GM18909 (cell line): ENCODE results near the gene RIPK3.
A peak's percentile ranks its signal among the peaks of the same experiment; 100 is the strongest.

Experiments used
- ATAC-seq: cut with Tn5 transposase; IDR thresholded peaks from one replicate; pipeline ENCODE4 v1.9.1; 2021; ENCODE audit warnings: mild to moderate bottlenecking; ENCODE audit not compliant: unreplicated experiment, poor library complexity

RIPK3 gene

DNA sequence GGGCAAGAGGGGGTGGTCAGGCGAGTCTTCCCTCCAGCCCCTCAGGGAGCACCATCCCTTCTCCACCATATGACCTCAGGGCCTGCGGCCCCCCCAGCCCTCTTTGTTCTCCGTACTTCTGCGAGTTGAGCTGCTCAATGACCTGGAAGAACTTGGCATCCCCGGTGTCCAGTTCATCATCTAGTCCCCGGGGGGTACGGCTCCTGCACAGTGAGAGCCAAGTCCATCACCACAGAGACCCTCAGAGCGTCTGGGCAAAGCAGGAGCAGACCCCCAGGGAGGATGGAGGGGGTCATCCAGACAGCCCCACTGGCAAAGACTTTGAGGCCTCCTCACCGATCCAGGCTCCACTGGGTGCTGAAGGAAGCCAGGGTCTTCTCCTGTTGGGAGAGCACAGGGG lies 13.8 kb downstream of the RIPK3 start:
- no peak for ATAC-seq

DNA sequence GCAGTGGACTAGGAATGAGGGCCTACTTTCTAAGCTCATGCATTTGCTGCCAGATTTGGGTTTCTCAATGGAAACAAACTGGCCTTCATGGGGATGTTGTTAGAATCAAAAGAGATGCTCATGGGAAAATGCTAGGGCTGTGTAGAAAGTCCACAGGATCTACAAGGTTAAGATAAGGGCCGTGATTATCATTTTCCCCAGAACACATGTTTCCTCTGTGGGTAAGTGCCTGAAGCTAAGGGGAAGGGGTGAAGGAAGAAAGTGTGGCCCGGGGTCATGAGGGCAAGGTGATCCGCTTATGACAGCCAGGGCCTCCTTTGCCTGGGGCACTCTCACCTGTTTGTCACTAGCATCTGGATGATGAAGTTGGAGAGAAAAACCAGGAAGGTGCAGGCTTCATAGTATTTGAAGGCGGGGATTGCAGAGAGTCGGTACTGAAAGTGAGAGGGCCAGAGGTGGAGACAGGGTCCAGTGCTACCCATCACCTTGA lies 14.7 kb downstream of the RIPK3 start:
- no peak for ATAC-seq

DNA sequence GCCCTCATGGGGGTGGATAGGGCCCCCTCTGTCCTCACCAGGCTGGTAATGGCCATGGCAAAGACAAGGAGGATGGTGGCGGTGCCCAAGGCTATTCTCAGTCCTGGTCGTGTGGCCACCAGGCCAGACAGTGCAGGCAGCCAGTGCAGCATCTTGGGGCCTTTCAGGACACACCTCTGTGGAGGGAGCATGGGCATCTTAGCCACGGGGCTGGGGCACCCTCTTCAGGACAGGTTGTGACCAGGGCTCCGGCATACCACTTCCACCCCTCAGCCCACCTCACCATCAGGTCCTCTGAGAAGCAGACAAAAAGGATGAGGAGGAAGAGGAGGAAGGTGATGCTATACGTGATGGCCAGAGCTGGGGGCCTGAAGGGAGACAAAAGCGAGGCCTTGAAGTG lies 15.8 kb downstream of the RIPK3 start:
- ATAC-seq, result no peak

DNA sequence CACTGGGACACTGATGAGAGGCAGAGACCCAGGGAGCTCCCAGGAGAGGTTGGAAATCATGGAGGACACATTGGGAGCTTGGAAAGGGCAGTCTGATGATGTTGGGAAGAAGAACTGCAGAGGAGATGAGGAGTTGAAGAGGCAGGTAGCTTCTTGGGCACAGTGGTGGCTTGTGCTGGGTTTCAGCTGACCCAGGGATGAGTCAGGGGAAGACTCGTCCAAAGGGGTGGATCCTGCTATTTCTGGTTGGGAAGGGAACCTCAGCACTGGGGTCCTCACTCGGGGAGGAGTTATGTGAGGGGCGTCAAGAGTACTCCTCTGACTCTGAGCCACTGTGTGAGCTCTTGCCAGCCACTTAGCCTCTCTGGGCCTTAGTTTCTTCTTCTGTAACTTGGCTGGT lies 16.4 kb downstream of the RIPK3 start:
- no peak for ATAC-seq

DNA sequence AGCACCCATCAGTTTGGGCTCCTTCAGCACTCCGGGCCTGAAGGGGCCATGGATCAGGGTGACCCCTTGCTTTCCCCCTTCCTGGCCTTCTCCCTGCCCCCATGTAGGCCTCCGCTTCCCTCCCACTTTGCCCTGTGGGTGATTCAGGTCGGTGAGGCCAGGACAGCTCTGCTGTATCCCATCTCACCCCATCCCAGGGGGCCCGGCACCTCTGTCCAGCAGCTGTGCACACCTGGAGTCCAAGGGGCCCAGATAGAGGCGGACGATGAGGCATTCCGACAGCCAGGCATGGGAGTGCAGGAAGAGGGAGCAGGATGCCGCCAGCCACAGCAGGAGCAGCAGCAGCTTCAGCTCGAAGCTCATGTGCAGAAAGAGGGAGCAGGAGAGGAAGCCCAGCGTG lies 17.1 kb downstream of the RIPK3 start:
- ATAC-seq, result no peak

DNA sequence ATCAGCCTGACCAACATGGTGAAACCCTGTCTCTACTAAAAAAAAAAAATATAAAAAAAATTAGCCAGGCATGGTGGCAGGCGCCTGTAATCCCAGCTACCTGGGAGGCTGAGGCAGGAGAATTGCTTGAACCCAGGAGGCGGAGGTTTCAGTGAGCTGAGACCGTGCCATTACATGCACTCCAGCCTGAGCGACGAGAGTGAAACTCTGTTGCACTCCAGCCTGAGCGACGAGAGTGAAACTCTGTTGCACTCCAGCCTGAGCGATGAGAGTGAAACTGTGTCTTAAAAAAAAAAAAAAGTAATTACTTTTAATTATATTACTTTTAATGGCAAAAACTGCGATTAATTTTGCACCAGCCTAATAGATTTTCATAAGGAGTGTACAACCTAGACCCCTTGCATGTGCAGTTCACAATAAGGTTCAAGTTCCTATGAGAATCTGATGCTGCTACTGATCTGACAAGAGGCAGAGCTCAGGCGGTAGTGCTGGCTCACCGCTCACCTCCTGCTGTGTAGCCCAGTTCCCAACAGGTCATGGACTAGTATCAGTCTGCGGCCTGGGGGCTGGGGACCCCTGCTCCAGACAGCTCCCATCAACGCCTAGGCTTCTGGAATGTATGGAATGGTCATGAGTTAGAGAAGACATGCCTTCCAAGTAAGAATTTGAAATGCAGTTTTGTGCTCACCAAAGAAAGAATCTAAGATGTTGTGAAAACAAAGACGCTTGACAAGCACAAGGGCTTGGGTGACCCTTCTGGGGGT lies 18.4 kb downstream of the RIPK3 start:
- no peak for ATAC-seq

DNA sequence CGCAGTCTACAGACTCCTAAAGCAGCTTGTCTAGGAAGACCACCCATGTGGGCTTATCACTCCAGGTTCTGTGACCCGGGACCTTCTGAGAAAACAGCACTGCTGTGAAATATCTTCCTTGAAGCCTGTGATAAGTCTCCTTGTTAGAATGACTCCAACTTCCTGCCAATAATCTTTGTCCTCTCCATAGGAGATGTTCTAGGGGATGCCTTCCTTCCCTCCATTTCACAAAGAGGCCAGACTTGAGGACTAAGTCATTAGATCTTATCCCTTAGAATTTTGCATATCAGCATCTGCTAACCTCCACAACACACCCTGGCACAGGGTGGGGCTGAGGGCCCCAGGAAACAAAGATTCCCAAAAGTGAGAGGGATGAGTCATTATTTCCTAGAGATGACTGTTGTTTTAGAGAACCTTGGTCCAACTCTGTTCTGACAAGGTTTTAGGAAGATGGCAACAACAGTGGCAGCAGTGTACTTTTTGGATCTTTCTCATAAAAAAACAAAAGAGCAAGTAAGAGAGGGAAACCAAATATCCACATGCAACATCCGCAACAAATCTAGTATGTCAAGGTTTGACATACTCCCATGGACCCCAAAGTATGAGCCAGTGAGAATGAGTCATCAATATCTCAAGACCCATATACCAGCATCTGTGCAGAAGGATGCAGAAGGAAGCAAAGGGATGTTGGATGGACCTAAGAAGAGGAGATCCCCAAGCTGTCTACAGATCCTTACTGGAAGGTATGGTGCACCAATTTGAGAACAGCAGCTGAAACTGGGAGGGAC lies 22.5 kb downstream of the RIPK3 start:
- ATAC-seq, result no peak

DNA sequence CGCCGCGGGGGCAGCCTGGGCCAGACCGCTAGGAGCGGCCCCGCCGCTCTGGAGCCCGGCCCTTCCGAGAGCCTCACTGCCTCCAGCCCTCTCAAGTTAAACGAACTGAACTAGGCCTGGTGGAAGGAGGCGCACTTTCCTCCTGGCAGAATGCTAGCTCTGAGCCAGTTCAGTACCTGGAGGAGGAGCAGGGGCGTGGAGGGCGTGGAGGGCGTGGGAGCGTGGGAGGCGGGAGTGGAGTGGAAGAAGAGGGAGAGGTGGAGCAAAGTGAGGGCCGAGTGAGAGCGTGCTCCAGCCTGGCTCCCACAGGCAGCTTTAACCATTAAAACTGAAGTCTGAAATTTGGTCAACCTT lies 23.2 kb downstream of the RIPK3 start:
- ATAC-seq, result no peak

DNA sequence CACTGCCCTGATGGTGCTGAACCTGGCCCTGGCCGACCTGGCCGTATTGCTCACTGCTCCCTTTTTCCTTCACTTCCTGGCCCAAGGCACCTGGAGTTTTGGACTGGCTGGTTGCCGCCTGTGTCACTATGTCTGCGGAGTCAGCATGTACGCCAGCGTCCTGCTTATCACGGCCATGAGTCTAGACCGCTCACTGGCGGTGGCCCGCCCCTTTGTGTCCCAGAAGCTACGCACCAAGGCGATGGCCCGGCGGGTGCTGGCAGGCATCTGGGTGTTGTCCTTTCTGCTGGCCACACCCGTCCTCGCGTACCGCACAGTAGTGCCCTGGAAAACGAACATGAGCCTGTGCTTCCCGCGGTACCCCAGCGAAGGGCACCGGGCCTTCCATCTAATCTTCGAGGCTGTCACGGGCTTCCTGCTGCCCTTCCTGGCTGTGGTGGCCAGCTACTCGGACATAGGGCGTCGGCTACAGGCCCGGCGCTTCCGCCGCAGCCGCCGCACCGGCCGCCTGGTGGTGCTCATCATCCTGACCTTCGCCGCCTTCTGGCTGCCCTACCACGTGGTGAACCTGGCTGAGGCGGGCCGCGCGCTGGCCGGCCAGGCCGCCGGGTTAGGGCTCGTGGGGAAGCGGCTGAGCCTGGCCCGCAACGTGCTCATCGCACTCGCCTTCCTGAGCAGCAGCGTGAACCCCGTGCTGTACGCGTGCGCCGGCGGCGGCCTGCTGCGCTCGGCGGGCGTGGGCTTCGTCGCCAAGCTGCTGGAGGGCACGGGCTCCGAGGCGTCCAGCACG lies 23.8 kb downstream of the RIPK3 start:
- ATAC-seq, result no peak

DNA sequence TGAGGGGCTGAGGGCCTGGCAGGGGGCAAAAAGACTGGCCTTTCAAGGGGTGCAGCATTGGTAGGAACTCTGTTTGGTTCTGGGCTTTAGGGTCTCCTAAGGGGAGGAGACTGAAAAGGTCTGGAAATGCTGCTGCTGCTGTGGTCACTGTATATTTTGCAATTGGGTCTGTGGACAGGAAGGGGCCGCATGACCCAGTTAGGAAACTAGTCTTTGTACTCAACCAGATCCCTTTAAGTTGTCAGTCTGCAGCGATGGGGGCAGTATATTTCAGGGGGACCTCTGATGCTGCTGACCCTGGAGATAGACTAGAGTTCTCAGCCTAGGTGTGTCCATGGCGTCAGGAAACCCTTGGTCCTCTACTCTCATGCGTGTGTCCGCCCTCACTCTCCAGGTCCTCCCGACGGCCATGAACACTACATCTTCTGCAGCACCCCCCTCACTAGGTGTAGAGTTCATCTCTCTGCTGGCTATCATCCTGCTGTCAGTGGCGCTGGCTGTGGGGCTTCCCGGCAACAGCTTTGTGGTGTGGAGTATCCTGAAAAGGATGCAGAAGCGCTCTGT lies 24.5 kb downstream of the RIPK3 start:
- ATAC-seq, result no peak

DNA sequence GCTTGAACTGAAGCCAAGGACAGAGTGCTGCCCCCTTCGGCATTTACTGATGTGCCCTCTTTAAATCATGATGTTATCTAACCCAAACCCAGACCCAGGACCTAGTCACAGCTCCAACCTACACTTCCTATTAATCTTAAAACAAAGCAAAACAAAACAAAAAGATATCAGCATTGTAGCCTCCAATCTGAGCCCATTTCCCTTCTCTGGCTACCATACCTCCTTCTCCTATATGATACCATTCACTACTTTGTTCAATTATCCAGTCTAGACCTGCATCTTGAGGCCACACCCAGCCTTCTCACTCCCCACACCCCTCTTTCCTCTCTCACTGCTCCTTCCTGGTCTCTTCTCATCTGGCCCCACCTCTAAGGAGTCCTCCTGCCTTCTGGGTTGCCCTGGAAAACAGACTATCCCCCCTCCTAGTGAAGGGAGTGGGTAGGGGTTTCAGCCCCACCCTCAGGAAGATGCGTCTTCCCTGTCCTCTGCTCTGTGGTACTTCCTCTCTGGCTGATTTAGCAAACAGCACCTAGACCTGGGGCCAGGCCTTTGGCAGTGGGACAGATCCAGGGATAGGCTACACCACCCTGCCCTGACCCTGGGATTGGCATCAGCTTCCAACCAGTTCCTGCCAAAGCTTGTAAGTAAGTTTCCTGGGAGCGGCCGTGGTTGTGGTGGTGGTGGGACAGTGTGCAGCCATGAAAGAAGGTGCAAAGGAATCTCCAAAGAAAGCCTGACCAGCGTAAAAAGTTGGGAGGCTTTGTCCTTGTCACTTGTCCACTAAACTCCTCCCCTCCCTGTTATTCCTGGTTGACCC lies 25.2 kb downstream of the RIPK3 start:
- no peak for ATAC-seq

DNA sequence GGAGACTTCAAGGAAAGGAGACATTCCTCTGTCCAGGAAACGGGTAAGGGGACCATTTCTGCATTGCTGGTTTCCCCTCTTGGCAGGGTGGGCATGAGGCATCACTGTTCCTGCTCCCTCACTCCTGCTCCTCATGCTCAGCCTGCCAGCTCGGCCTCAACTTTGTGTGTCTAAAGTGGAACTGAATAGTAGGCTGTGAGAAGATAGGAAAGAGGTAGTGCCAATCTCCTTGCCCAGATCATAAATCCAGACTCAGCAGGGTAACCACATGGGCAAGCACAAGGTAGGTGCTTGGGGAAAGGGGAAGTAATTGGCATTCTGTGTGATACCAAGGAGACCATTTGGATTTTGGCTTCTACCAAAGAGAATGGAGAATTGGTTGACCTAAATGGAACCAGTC lies 25.9 kb downstream of the RIPK3 start:
- ATAC-seq, result no peak

DNA sequence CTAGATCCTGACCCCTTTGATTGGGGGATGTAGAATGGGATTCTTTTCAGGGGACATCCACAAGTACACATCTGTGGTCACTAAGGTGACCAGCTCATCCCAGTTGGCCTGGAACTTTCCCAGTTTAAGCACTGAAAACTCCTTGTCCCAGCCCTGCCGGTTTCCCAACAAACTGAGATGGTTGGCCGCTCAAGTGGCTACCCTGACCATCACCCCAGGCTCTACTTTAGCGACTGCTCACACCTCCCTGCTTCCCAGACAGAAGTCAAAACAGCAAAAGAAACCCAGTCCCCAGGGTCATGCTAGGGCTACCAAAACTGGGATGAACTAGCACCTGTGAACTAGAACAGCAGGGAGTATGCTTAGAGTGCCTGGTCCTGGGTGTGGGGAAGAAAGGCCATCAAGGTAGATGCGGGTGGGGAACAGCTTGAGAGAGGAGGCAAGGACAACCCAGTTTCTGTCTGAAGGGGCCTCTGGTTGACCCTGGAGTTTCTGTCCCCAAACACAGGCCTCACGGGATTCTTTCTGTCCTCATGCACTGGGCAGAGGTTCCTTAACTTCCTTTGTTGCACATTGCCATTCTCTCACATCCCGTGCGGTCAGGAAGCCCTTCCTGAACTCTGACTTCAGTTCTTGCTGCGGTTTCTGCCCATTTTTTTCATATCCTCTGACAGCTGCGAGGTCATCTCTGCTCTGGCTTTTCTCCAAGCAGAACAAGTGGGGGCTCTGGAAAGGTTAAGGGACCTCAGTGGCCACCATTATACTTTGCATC lies 26.9 kb downstream of the RIPK3 start:
- ATAC-seq, result no peak

DNA sequence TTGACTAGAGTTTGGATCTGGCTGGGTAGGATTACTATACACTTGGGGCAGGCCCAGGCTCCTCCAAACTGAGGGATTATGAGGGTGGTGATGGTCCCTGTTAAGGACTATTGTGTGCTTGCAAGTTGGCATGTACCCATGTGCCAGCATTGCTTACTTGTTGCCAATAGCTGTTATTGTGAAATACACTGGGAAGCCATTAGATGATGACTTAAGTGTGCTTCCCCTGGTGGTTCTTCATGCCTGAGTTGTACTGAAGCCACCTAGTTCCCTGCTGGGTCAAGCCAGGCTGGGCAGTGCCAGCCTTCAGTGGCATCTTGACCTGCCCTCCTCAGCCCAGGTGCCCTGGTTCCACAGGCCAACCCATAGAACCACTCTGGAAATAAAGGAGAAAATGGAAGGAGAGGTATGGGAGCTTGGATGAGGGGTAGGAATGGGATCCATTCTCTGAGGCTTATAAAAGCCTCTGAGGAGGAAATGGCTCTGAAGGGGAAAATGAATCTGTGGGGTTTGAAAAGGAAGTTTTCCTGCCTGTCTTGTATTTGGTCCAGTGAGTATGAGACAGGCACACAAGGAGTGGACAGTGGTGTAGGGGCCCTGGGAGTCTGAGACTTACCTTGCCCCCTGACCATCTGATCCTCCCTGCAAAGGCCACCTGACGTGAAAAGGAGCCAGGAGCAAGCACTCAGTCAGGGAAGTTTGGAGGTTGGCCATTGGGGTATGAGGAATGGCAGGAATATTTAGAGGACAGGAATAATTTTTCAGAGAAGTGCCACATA lies 27.8 kb downstream of the RIPK3 start:
- no peak for ATAC-seq

DNA sequence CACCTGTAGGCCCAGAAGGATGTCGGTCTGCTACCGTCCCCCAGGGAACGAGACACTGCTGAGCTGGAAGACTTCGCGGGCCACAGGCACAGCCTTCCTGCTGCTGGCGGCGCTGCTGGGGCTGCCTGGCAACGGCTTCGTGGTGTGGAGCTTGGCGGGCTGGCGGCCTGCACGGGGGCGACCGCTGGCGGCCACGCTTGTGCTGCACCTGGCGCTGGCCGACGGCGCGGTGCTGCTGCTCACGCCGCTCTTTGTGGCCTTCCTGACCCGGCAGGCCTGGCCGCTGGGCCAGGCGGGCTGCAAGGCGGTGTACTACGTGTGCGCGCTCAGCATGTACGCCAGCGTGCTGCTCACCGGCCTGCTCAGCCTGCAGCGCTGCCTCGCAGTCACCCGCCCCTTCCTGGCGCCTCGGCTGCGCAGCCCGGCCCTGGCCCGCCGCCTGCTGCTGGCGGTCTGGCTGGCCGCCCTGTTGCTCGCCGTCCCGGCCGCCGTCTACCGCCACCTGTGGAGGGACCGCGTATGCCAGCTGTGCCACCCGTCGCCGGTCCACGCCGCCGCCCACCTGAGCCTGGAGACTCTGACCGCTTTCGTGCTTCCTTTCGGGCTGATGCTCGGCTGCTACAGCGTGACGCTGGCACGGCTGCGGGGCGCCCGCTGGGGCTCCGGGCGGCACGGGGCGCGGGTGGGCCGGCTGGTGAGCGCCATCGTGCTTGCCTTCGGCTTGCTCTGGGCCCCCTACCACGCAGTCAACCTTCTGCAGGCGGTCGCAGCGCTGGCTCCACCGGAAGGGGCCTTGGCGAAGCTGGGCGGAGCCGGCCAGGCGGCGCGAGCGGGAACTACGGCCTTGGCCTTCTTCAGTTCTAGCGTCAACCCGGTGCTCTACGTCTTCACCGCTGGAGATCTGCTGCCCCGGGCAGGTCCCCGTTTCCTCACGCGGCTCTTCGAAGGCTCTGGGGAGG lies 28.9 kb downstream of the RIPK3 start, which contains the start of gene LTB4R:
LTB4R (plus strand) TSS at position 857 of the 959 bp plus-strand sequence. CDS start 4,150 bp downstream, outside the sequence.
- peak; percentile 68 for ATAC-seq

DNA sequence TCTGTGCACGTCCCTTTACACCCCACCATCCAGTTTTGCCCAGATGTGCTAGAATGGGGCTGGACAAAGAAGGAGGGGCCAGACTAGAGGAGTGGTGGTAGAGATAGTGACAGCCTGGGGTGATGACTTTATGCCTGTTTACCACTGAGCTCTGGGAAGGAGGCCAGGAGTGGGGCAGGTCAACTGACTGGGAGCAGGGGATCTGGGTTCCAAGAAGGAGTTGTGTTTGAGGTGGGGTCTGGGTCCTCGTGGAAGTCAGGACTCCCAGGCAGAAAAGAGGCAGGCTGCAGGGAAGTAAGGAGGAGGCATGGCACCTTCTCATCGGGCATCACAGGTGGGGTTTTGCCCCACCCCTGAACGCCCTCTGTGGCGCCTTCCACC lies 29.5 kb downstream of the RIPK3 start:
- ATAC-seq, result no peak
